Endothelial cell of umbilical vein (primary cell): ENCODE measurements around the gene MAP7D2. TPM values are rescaled to one million over a fixed set of nuclear protein-coding genes. Genes with fewer than 3 reads are reported as not detected.

Experiments used
- BruUV-seq: library from RNA; stranded (reverse); fragments of 400-500 nt; replicated peaks from 2 replicates; lab custom pipeline; 2021; lab: Mats Ljungman, UMichigan
- CTCF ChIA-PET: fragments of 300-600, 350-600 bp; sonication (Branson Sonifier 250); formaldehyde crosslinking; loops from one replicate; lab custom pipeline; 2021; ENCODE audit warnings: antibody characterized with exemption, inconsistent platforms; lab: Charles Lee
- POLR2A ChIA-PET: fragments of 300-600, 350-600 bp; sonication (Branson Sonifier 250); formaldehyde crosslinking; loops from one replicate; lab custom pipeline; 2021; ENCODE audit warnings: antibody characterized with exemption, inconsistent platforms; lab: Charles Lee
- DNase-seq: peaks from one replicate; pipeline ENCODE4 v3.0.0-alpha.2; 2011; ENCODE audit warnings: low read depth, low spot score
- FAIRE-seq: peaks from 2 replicates; lab custom pipeline; 2011; peaks lifted over from hg19 to GRCh38; lab: Jason Lieb, UNC
- H2AFZ ChIP-seq: 2 replicates; pipeline ENCODE4 v1.6.0; 2012; ENCODE audit warnings: low read depth, low read length, control low read depth, inconsistent platforms
- H3K27ac ChIP-seq: 2 replicates; pipeline ENCODE4 v1.5.1; 2011; ENCODE audit warnings: low read depth, mild to moderate bottlenecking, control low read depth, low read length, moderate library complexity; ENCODE audit not compliant: insufficient read depth
- H3K27me3 ChIP-seq, 2 experiments: 2 replicates each; pipeline versions ENCODE4 v1.6.0 to v1.6.1; 2011; ENCODE audit warnings: low read length in 2 of 2, mixed read lengths in 1 of 2; ENCODE audit not compliant: control insufficient read depth in 2 of 2, insufficient read depth in 2 of 2
- H3K36me3 ChIP-seq, 2 experiments: 2 replicates in 1 of 2; 3 replicates in 1 of 2; pipeline ENCODE4 v1.5.1; 2011; ENCODE audit warnings: low read length in 2 of 2, mild to moderate bottlenecking in 1 of 2, moderate library complexity in 1 of 2; ENCODE audit not compliant: control insufficient read depth in 2 of 2, insufficient read depth in 2 of 2; ENCODE audit errors: extremely low read depth in 1 of 2
- H3K4me1 ChIP-seq: 3 replicates; pipeline ENCODE4 v1.5.1; 2011; ENCODE audit warnings: mild to moderate bottlenecking, low read length; ENCODE audit not compliant: control insufficient read depth, insufficient read depth; ENCODE audit errors: extremely low read depth
- H3K4me2 ChIP-seq: 2 replicates; pipeline ENCODE4 v1.6.1; 2011; ENCODE audit warnings: low read length, control low read depth, mixed read lengths; ENCODE audit not compliant: insufficient read depth
- H3K4me3 ChIP-seq, 3 experiments: fragments of 200-600 bp in 1 of 3; sonication (generic), shearing (Covaris generic) in 1 of 3; replicated peaks in 1 of 3; 2 replicates each; pipeline ENCODE4 v1.5.1; 2011 to 2016; ENCODE audit warnings: control low read depth in 3 of 3, low read length in 3 of 3, mild to moderate bottlenecking in 2 of 3, inconsistent platforms in 1 of 3, low read depth in 1 of 3, moderate library complexity in 1 of 3; ENCODE audit not compliant: insufficient read depth in 1 of 3
- H3K79me2 ChIP-seq: 2 replicates; pipeline ENCODE4 v1.6.0; 2012; ENCODE audit warnings: low read length, inconsistent platforms; ENCODE audit not compliant: control insufficient read depth, insufficient read depth
- H3K9ac ChIP-seq: replicated peaks from 2 replicates; pipeline ENCODE3; 2011; ENCODE audit warnings: low read length, control low read depth; ENCODE audit not compliant: insufficient read depth; ENCODE audit errors: extremely low read depth
- H3K9me1 ChIP-seq: replicated peaks from 3 replicates; pipeline ENCODE4 v1.6.0; 2011; ENCODE audit warnings: mild to moderate bottlenecking, low read length; ENCODE audit not compliant: control insufficient read depth, insufficient read depth; ENCODE audit errors: extremely low read depth
- H3K9me3 ChIP-seq: replicated peaks from 2 replicates; pipeline ENCODE4 v1.5.1; 2012; ENCODE audit warnings: low read length, inconsistent platforms; ENCODE audit not compliant: control insufficient read depth, insufficient read depth
- H4K20me1 ChIP-seq: replicated peaks from 2 replicates; pipeline ENCODE3; 2011; ENCODE audit warnings: mild to moderate bottlenecking, low read length; ENCODE audit not compliant: control insufficient read depth, insufficient read depth; ENCODE audit errors: extremely low read depth
- CTCF ChIP-seq, 2 donors: IDR thresholded peaks; 1 replicate in 1 of 2; 2 replicates in 1 of 2; pipeline ENCODE4 v1.5.1; 2011; ENCODE audit warnings: low read length in 2 of 2, mild to moderate bottlenecking in 2 of 2, moderate library complexity in 2 of 2, control low read depth in 1 of 2, inconsistent platforms in 1 of 2, low read depth in 1 of 2; ENCODE audit not compliant: insufficient read depth in 1 of 2; ENCODE audit errors: extremely low read depth in 1 of 2
- EZH2 ChIP-seq: IDR thresholded peaks from 2 replicates; pipeline ENCODE4 v1.6.1; 2012; ENCODE audit warnings: borderline replicate concordance, low read depth, mild to moderate bottlenecking, moderate library complexity, low read length, inconsistent platforms; ENCODE audit not compliant: severe bottlenecking
- JUN ChIP-seq: IDR thresholded peaks from 2 replicates; pipeline ENCODE4 v1.6.1; 2011; ENCODE audit warnings: borderline replicate concordance, low read depth; ENCODE audit not compliant: insufficient read length, insufficient read depth
- MAX ChIP-seq: IDR thresholded peaks from 2 replicates; pipeline ENCODE4 v1.6.1; 2011; ENCODE audit not compliant: insufficient read depth, insufficient read length
- MYC ChIP-seq: IDR thresholded peaks from one replicate; pipeline ENCODE4 v1.6.1; 2011; ENCODE audit warnings: mild to moderate bottlenecking, low read depth, low read length
- dilution Hi-C: fragments of 300-500 bp; cut with MboI; formaldehyde crosslinking; loops from one replicate; pipeline ENCODE4 v1.15.0; 2019; ENCODE audit warnings: low sequenced_read_pairs; ENCODE audit not compliant: extremely low pct_ligation_motif_present
- intact Hi-C: fragments of 100-400 bp; cut with micrococcal nuclease; formaldehyde crosslinking; loops from one replicate; pipeline ENCODE4 v1.10.0; 2022
- polyA plus RNA-seq, 4 experiments: library from polyadenylated mRNA; depleted of rRNA in 3 of 4; stranded (reverse) in 3 of 4; unstranded in 1 of 4; fragments of >200 nt; gene quantifications; 2 replicates each; pipeline versions ENCODE4 v1.2.1 to v1.2.3, GENCODE V29; 2011 to 2012; ENCODE audit warnings: missing spikeins in 1 of 4
- total RNA-seq: library from RNA; stranded (reverse); gene quantifications from 2 replicates; pipeline ENCODE4 v1.2.3, GENCODE V29; 2021

MAP7D2 gene
- total and polyA plus RNA-seq, 2 donors (not counting 3 experiments of a cell fraction or from before 2014, with no cell fraction given), result 0.08 to 0.15 TPM

GRCh38 chrX:20118065-20118824 is 1.5 kb upstream of the MAP7D2 start:
- dilution Hi-C loops, result no loop called here
- H3K9me3 ChIP-seq, result no peaks in the 10 kb centered on the region
- intact Hi-C loops, result no loop called here
- peaks cover 8 to 9% of the 10 kb centered on the region in 2 experiments for H3K27me3 ChIP-seq
- no peaks in the 10 kb centered on the region for H4K20me1 ChIP-seq
- CTCF ChIA-PET, result no interaction called here
- FAIRE-seq (no peak), DNase-seq (no peak)
- no peaks in the 10 kb centered on the region for H3K9me1 ChIP-seq
- H3K27ac ChIP-seq, result no peak overlapping the region
- no peaks in the 10 kb centered on the region for H3K36me3 ChIP-seq
- POLR2A ChIA-PET, result no interaction called here
- no TSS peak for BruUV-seq
- no peaks in the 10 kb centered on the region for H3K79me2 ChIP-seq
- H2AFZ ChIP-seq, result no peak overlapping the region
- no peak overlapping the region for H3K4me2 ChIP-seq
- no peaks in the 10 kb centered on the region for H3K4me1 ChIP-seq
- no peak for TF ChIP-seq MAX
- no peak for TF ChIP-seq JUN
- TF ChIP-seq MYC, result no peak
- H3K9ac ChIP-seq, result no peak overlapping the region
- no peak overlapping the region for H3K4me3 ChIP-seq

- H2AFZ ChIP-seq, result no peak overlapping the region
- no peaks in the 10 kb centered on the region for H3K9me3 ChIP-seq
- intact Hi-C loops, result no loop called here
- H3K4me3 ChIP-seq, result no peak overlapping the region
- no peak overlapping the region for H3K4me2 ChIP-seq
- no peaks in the 10 kb centered on the region for H3K9me1 ChIP-seq
- no peaks in the 10 kb centered on the region for H3K36me3 ChIP-seq
- H4K20me1 ChIP-seq, result no peaks in the 10 kb centered on the region
- H3K27me3 ChIP-seq, result peaks cover 8 to 9% of the 10 kb centered on the region in 2 experiments
- CTCF ChIA-PET, result no interaction called here
- no TSS peak for BruUV-seq
- H3K27ac ChIP-seq, result no peak overlapping the region
- POLR2A ChIA-PET, result no interaction called here
- H3K4me1 ChIP-seq, result no peaks in the 10 kb centered on the region
- FAIRE-seq, result no peak
- TF ChIP-seq EZH2, result no peak
- no peak for TF ChIP-seq CTCF (IDR thresholded peaks at IDR 0.05; ENCODE audit: extremely low read depth in 1 of 2, insufficient read depth in 1 of 2, low read depth in 1 of 2, low read length in 2 of 2)
- H3K79me2 ChIP-seq, result no peaks in the 10 kb centered on the region
- dilution Hi-C loops, result no loop called here
- no peak for DNase-seq
- no peak overlapping the region for H3K9ac ChIP-seq
Measured at GRCh38 chrX:20116087-20116576, 575 bp downstream of the MAP7D2 start.
